ENCODE data around the gene GRK1. TPM values are rescaled to one million over a fixed set of nuclear protein-coding genes. Genes with fewer than 3 reads are reported as not detected.
"Not testable (repeated sequence)": the region's sequence is repeated elsewhere in the genome, so short reads cannot be mapped to it uniquely, and the experiment has no call there.

The GRK1 gene
- total and polyA plus RNA-seq, 2 of the 4 experiments (the other 2 are of a cell fraction) = not detected

DNA sequence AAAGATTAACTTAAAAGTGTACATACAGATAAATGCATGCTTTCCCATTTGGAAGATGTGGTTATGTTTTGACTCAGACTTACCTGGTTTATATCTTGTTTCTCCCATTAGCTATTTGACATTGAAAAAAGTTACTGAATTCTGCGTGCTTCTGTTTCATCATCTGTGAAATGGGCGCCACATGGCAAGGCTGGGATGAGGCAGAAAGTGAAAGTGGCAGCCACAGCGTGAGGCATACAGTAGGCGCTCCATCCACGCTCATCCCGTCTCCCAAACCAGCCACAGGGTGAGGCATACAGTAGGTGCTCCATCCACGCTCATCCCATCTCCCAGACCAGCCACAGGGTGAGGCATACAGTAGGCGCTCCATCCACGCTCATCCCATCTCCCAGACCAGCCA, 78.0 kb downstream of the GRK1 start:
- H4K91ac ChIP-seq (ENCODE audit: insufficient read depth, low read depth, low read length) = no peak overlapping the region
- H4K8ac ChIP-seq (ENCODE audit: low read depth in 2 of 2, low read length in 2 of 2) = no peak overlapping the region
- POLR2A ChIA-PET (ENCODE audit: unreplicated experiment) = no interaction called here
- in situ Hi-C loops (cut with MboI; ENCODE audit: low sequenced_read_pairs) = no loop called here
- no peak overlapping the region for H3K4me2 ChIP-seq (ENCODE audit: low read depth, low read length)
- no peak overlapping the region for H2BK15ac ChIP-seq (ENCODE audit: low read depth, low read length)
- H2AK5ac ChIP-seq (ENCODE audit: low read depth, low read length) = no peak overlapping the region
- no TSS peak for BruUV-seq (replicated peaks)
- H3K36me3 ChIP-seq (ENCODE audit: control insufficient read depth, insufficient read depth, low read length) = no peaks in the 10 kb centered on the region
- no peak overlapping the region for H3K4me3 ChIP-seq (ENCODE audit: insufficient read depth, low read depth, low read length)
- no peak for DNase-seq
- H2BK120ac ChIP-seq (ENCODE audit: low read depth, low read length) = no peak overlapping the region
- H3K56ac ChIP-seq (ENCODE audit: extremely low read depth, insufficient read depth, low read length) = no peak overlapping the region
- peaks cover 4% of the 10 kb centered on the region; the same call in 1 of the 2 replicates for H3K4me1 ChIP-seq (ENCODE audit: control insufficient read depth, insufficient read depth, low read length)
- H2AFZ ChIP-seq (replicated peaks; ENCODE audit: low read length, poor library complexity) = no peak overlapping the region
- no peaks in the 10 kb centered on the region for H3K9me1 ChIP-seq (ENCODE audit: insufficient read depth, low read length)
- no peak for ATAC-seq (ENCODE audit: low read depth)
- no peak overlapping the region for H3K4ac ChIP-seq (ENCODE audit: low read depth, low read length)
- H3K27me3 ChIP-seq (ENCODE audit: control insufficient read depth, insufficient read depth, low read length) = peaks cover 18% of the 10 kb centered on the region
- CTCF ChIA-PET = no interaction called here
- H3K23ac ChIP-seq (ENCODE audit: low read depth, low read length) = no peak overlapping the region
- H3K79me1 ChIP-seq (ENCODE audit: low read depth in 1 of 2, low read length in 2 of 2) = no peaks in the 10 kb centered on the region
- H3K18ac ChIP-seq (ENCODE audit: low read depth, low read length) = no peak overlapping the region
- intact Hi-C loops (cut with micrococcal nuclease) = no loop called here
- no CpG with 5 or more reads among the region's 9 CpGs for WGBS, 2 experiments (ENCODE audit: extremely low coverage in 2 of 2, insufficient read length in 1 of 2)
- H3K27ac ChIP-seq (ENCODE audit: insufficient read depth, low read length) = no peak overlapping the region
- no peak overlapping the region for H2BK5ac ChIP-seq (ENCODE audit: low read depth, low read length, poor library complexity, severe bottlenecking)
- dilution Hi-C loops (cut with HindIII; ENCODE audit: low sequenced_read_pairs, unreplicated experiment) = no loop called here
- no peak overlapping the region for H3K9ac ChIP-seq (ENCODE audit: low read depth, low read length)
- H4K20me1 ChIP-seq (ENCODE audit: insufficient read depth, low read length) = no peaks in the 10 kb centered on the region
- H3K9me3 ChIP-seq (ENCODE audit: control insufficient read depth, insufficient read depth, low read length) = no peaks in the 10 kb centered on the region
- no peak overlapping the region for H4K5ac ChIP-seq (ENCODE audit: low read depth, low read length)
- no peak overlapping the region for H3K14ac ChIP-seq (replicated peaks; ENCODE audit: low read depth, low read length)
- TF ChIP-seq RAD21 (IDR thresholded peaks at IDR 0.05; ENCODE audit: low read length) (no peak), RCOR1 (IDR thresholded peaks at IDR 0.05; ENCODE audit: insufficient replicate concordance, low read length) (no peak), SMC3 (IDR thresholded peaks at IDR 0.05; ENCODE audit: low read depth, low read length) (no peak), POLR2A (IDR thresholded peaks at IDR 0.05; ENCODE audit: low read depth, low read length) (no peak), MAFK (IDR thresholded peaks at IDR 0.05; ENCODE audit: low read depth, low read length) (no peak), BHLHE40 (IDR thresholded peaks at IDR 0.05; ENCODE audit: low read depth, low read length) (no peak)
- TF ChIP-seq, protein P1, sequence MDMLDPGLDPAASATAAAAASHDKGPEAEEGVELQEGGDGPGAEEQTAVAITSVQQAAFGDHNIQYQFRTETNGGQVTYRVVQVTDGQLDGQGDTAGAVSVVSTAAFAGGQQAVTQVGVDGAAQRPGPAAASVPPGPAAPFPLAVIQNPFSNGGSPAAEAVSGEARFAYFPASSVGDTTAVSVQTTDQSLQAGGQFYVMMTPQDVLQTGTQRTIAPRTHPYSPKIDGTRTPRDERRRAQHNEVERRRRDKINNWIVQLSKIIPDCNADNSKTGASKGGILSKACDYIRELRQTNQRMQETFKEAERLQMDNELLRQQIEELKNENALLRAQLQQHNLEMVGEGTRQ (IDR thresholded peaks at IDR 0.05; ENCODE audit: low read depth, low read length) = no peak
- no peak overlapping the region for H2AK9ac ChIP-seq (replicated peaks; ENCODE audit: low read depth, low read length, poor library complexity)
- no peak overlapping the region for H2BK20ac ChIP-seq (ENCODE audit: low read depth, low read length)

- CTCF ChIA-PET; DNase-seq; H2AFZ ChIP-seq (replicated peaks; ENCODE audit: low read length, poor library complexity); H2BK5ac ChIP-seq (ENCODE audit: low read depth, low read length, poor library complexity, severe bottlenecking); BruUV-seq (replicated peaks); H3K4me3 ChIP-seq (ENCODE audit: insufficient read depth, low read depth, low read length); H3K4me1 ChIP-seq (ENCODE audit: control insufficient read depth, insufficient read depth, low read length); H3K79me1 ChIP-seq (ENCODE audit: low read depth in 1 of 2, low read length in 2 of 2); H3K14ac ChIP-seq (replicated peaks; ENCODE audit: low read depth, low read length); H3K18ac ChIP-seq (ENCODE audit: low read depth, low read length); POLR2A ChIA-PET (ENCODE audit: unreplicated experiment); H3K4me2 ChIP-seq (ENCODE audit: low read depth, low read length); in situ Hi-C loops (cut with MboI; ENCODE audit: low sequenced_read_pairs); H4K20me1 ChIP-seq (ENCODE audit: insufficient read depth, low read length); H3K9me1 ChIP-seq (ENCODE audit: insufficient read depth, low read length); H3K56ac ChIP-seq (ENCODE audit: extremely low read depth, insufficient read depth, low read length); H4K5ac ChIP-seq (ENCODE audit: low read depth, low read length); H3K27ac ChIP-seq (ENCODE audit: insufficient read depth, low read length); H2AK5ac ChIP-seq (ENCODE audit: low read depth, low read length); H3K9me3 ChIP-seq (ENCODE audit: control insufficient read depth, insufficient read depth, low read length); H3K36me3 ChIP-seq (ENCODE audit: control insufficient read depth, insufficient read depth, low read length); H2BK15ac ChIP-seq (ENCODE audit: low read depth, low read length); dilution Hi-C loops (cut with HindIII; ENCODE audit: low sequenced_read_pairs, unreplicated experiment); H2AK9ac ChIP-seq (replicated peaks; ENCODE audit: low read depth, low read length, poor library complexity); H4K91ac ChIP-seq (ENCODE audit: insufficient read depth, low read depth, low read length); H4K8ac ChIP-seq (ENCODE audit: low read depth in 2 of 2, low read length in 2 of 2); intact Hi-C loops (cut with micrococcal nuclease); H2BK20ac ChIP-seq (ENCODE audit: low read depth, low read length); H3K4ac ChIP-seq (ENCODE audit: low read depth, low read length); H3K23ac ChIP-seq (ENCODE audit: low read depth, low read length); H3K9ac ChIP-seq (ENCODE audit: low read depth, low read length); H2BK120ac ChIP-seq (ENCODE audit: low read depth, low read length); ATAC-seq (ENCODE audit: low read depth): not testable (repeated sequence)
- WGBS, 2 experiments (ENCODE audit: extremely low coverage in 2 of 2, insufficient read length in 1 of 2) = 95% methylated on average over 10 of the region's 24 CpGs; no CpG with 5 or more reads in 1 of the 2 experiments
- peaks cover 14% of the 10 kb centered on the region for H3K27me3 ChIP-seq (ENCODE audit: control insufficient read depth, insufficient read depth, low read length)
Measured at GRCh38 chr13:113745500-113746142, 78.6 kb downstream of the GRK1 start.

Measured in IMR-90 (cell line).